ENCODE data around the gene ARL4C. TPM values are rescaled to one million over a fixed set of nuclear protein-coding genes. Genes with fewer than 3 reads are reported as not detected.
"Not testable (repeated sequence)": the region's sequence is repeated elsewhere in the genome, so short reads cannot be mapped to it uniquely, and the experiment has no call there.

Gene ARL4C
- total RNA-seq, 1 donor from 2014 or later: 2.7 TPM

GRCh38 chr2:234463626-234464290 is 33.1 kb downstream of the ARL4C start:
- Histone ChIP-seq H3K27ac (replicated peaks) (no peak overlapping the region), H3K9me3 (replicated peaks) (no peaks in the 10 kb centered on the region), H3K27me3 (ENCODE audit: low read depth) (no peaks in the 10 kb centered on the region), H3K36me3 (no peaks in the 10 kb centered on the region), H3K4me3 (no peak overlapping the region), H3K4me1 (peaks cover 8% of the 10 kb centered on the region)
- DNase-seq: no peak
- intact Hi-C loops (cut with micrococcal nuclease): no loop called here
- TF ChIP-seq CTCF (IDR thresholded peaks at IDR 0.05; ENCODE audit: borderline replicate concordance): no peak

GRCh38 chr2:234462218-234462992 is 34.5 kb downstream of the ARL4C start:
- intact Hi-C loops (cut with micrococcal nuclease): no loop called here
- no peaks in the 10 kb centered on the region for H3K36me3 ChIP-seq

GRCh38 chr2:234459401-234460009 is 37.4 kb downstream of the ARL4C start:
- no peaks in the 10 kb centered on the region for H3K27me3 ChIP-seq (ENCODE audit: low read depth)
- no peak for TF ChIP-seq CTCF (IDR thresholded peaks at IDR 0.05; ENCODE audit: borderline replicate concordance)
- DNase-seq: no peak
- no peak overlapping the region for H3K27ac ChIP-seq (replicated peaks)
- no peak overlapping the region for H3K4me3 ChIP-seq
- no peaks in the 10 kb centered on the region for H3K4me1 ChIP-seq
- H3K36me3 ChIP-seq: no peaks in the 10 kb centered on the region
- H3K9me3 ChIP-seq (replicated peaks): peaks cover 12% of the 10 kb centered on the region
- intact Hi-C loops (cut with micrococcal nuclease): no loop called here

More at GRCh38 chr2:234462218-234462992, 34.5 kb downstream of the ARL4C start:
- Histone ChIP-seq H3K9me3 (replicated peaks) (peaks cover 12% of the 10 kb centered on the region), H3K4me3 (no peak overlapping the region), H3K4me1 (no peaks in the 10 kb centered on the region), H3K27ac (replicated peaks) (no peak overlapping the region), H3K27me3 (ENCODE audit: low read depth) (no peaks in the 10 kb centered on the region)
- no peak for TF ChIP-seq CTCF (IDR thresholded peaks at IDR 0.05; ENCODE audit: borderline replicate concordance)
- no peak for DNase-seq

GRCh38 chr2:234458466-234458865 is 38.4 kb downstream of the ARL4C start:
- Histone ChIP-seq H3K27me3 (ENCODE audit: low read depth) (no peaks in the 10 kb centered on the region), H3K36me3 (no peaks in the 10 kb centered on the region), H3K27ac (replicated peaks) (no peak overlapping the region), H3K9me3 (replicated peaks) (peaks cover 12% of the 10 kb centered on the region), H3K4me1 (no peaks in the 10 kb centered on the region), H3K4me3 (no peak overlapping the region)
- no peak for DNase-seq
- intact Hi-C loops (cut with micrococcal nuclease): no loop called here
- no peak for TF ChIP-seq CTCF (IDR thresholded peaks at IDR 0.05; ENCODE audit: borderline replicate concordance)

GRCh38 chr2:234457421-234457820 is 39.5 kb downstream of the ARL4C start:
- Histone ChIP-seq H3K4me1 (no peaks in the 10 kb centered on the region), H3K36me3 (no peaks in the 10 kb centered on the region), H3K9me3 (replicated peaks) (peaks cover 12% of the 10 kb centered on the region), H3K27me3 (ENCODE audit: low read depth) (no peaks in the 10 kb centered on the region), H3K4me3 (no peak overlapping the region), H3K27ac (replicated peaks) (no peak overlapping the region)
- TF ChIP-seq CTCF (IDR thresholded peaks at IDR 0.05; ENCODE audit: borderline replicate concordance): no peak
- no peak for DNase-seq
- intact Hi-C loops (cut with micrococcal nuclease): no loop called here

GRCh38 chr2:234455246-234455645 is 41.6 kb downstream of the ARL4C start:
- DNase-seq; intact Hi-C loops (cut with micrococcal nuclease); H3K27me3 ChIP-seq (ENCODE audit: low read depth); H3K27ac ChIP-seq (replicated peaks); H3K4me1 ChIP-seq; H3K36me3 ChIP-seq; H3K4me3 ChIP-seq: not testable (repeated sequence)
- H3K9me3 ChIP-seq (replicated peaks): peaks cover 12% of the 10 kb centered on the region

All from left ventricle myocardium inferior (tissue), 1 donor.